ENCODE results near the gene NR1I3.

- TF ChIP-seq HOXD13 (CRISPR knock-in tag; IDR thresholded peaks at IDR 0.05; ENCODE audit: borderline replicate concordance) (no peak), ZNF132 (tag by site-specific recombination; IDR thresholded peaks at IDR 0.05; ENCODE audit: borderline replicate concordance) (no peak)
Measured at GRCh38 chr1:161200992-161201835, 36.8 kb downstream of the NR1I3 start.

Data from HEK293 (cell line).